B cell (primary cell): ENCODE data around the gene STEAP4.

Experiments
- CTCF ChIP-seq: fragments of 200-600 bp; IDR thresholded peaks from one replicate; pipeline ENCODE4 v1.8.0; 2022; ENCODE audit warnings: antibody characterized with exemption, mild to moderate bottlenecking
- EZH2 ChIP-seq: IDR thresholded peaks from 2 replicates; pipeline ENCODE4 v1.6.1; 2012; ENCODE audit warnings: borderline replicate concordance, low read depth, mild to moderate bottlenecking, moderate library complexity, low read length; ENCODE audit not compliant: insufficient read depth, poor library complexity, severe bottlenecking

- TF ChIP-seq CTCF = no peak
- TF ChIP-seq EZH2 = no peak
Observed at GRCh38 chr7:88259656-88260380, 46.9 kb downstream of the STEAP4 start.
